Measurements from ENCODE around the gene SCN11A.

The SCN11A gene

DNA sequence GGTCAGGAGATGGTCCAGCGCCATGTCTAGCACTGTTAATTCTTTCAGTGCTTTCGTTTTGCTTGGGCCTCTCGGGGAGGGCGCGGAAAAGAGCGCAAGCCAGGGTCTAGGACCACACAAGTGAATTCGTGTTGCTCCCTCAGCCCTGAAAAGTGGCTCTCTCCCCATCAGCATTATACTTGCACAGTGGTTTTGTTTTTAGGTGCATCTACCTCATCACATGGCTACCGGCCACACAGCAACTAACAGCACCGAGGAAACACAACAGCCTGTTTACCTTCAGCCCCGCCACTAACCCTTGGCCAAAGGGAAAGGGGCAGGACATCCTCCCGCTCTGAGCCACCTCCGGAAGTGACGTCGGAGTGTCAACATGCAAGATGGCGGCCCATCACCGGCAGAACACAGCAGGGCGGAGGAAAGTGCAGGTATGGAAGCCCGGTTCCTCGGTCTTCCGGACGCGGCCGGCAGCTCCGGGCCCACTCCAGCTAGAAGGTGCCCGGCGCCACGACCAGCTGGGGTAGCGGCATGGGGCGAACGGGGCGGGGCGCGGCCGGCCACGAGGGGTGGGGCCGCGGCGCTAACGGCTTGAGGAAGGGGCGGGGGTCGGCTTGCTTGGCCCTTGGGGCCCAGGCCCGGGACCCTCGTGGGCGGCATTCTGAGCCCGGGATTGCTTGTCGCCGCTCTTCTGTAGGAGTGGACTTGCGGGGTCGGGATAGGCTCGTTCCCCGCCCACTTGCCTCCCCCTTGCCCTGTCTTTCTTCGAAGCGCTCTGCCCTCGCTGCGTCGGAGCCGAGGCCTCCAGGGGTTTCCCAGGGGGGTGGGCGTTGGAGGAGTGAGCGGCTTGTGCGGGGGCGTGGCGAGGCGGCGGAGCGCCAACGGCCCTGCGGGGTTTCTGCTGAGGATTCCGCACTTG is at the start of gene SCN11A, which contains the start of gene WDR48:
TSS of gene SCN11A (minus strand) at position 296 of the 913 bp plus-strand sequence. CDS start 101,582 bp downstream, outside the sequence.
TSS of gene WDR48 (plus strand) at position 368 of the 913 bp plus-strand sequence. CDS start at position 378, 10 bp downstream.
- DNase-seq (ENCODE audit: low spot score) = peak; percentile 92

DNA sequence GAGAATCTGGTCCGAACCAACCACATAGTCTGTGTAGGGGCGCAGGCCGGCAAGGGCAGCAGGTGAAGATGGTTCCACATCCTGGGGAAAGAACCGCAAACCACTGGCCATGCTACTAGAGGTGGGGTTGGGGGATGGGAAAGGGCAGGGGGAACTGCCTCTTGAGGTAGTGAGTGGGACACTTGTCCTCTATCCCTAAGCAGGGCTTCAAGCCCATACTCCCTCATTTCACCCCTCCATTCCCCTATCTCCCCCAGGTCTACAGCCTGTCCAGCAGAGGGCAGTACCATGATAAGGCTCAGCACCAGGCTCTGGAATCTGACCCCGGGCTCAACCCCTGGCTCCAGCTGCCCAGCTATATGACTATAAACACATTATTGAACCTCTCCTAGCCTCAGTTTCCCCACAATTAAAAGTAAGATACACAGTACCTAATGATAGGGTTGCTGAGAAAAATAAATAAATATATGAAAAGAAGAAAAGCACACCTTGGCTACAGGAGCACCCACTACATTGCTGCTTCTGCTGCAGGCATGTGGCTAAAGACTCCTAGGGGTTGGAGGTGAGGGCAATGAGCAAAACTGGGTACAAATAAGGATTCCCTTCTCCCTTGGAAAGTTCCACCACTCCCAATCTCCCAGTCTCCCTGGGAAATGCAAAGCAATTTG is 49.4 kb upstream of the SCN11A start:
- peak; percentile 71 for DNase-seq (ENCODE audit: low spot score)

DNA sequence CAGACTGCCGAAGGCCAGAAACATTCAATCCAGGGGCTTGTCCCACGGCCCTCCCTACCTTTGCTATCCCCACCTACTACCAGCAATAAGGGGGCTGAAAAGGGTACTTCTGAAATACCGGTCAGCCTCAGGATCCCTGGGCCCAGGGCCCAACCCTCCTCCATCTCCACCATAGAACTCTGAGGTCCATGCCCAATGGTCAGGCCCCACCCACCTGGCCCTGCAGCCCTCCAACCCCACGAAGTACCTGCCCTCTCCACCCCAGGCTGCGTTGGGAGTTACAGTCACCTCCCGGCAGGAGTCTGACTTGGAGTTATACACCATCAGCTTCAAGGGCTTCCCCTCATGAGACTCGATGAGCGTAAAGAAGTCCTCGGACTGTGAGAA is 48.7 kb upstream of the SCN11A start:
- DNase-seq (ENCODE audit: low spot score) = no peak

GRCh38 chr3:39099738-39100499 is 48.2 kb upstream of the SCN11A start:
- no peak for DNase-seq (ENCODE audit: low spot score)

DNA sequence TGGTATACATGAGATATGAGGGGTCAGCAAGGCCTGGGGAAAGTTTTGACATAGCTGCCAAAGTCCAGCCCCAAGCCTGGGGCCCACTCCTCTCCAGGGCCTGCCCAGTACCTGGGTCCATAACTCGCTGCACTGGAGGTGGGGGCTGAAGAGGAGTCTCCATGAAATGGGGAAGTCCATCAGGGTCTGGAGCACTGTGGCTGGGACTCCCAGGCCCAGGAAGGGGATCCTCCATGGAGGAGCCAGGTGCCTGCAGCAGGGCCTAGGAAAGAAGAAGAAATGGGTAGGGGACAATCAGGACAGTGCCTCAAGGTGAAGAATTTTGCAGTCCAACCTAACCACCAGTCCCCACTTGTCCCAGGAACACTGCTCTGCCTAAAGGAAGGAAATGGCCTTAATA is 47.5 kb upstream of the SCN11A start:
- no peak for DNase-seq (ENCODE audit: low spot score)

- DNase-seq (ENCODE audit: low spot score) = no peak
These were observed 46.8 kb upstream of the SCN11A start for GRCh38 chr3:39098473-39099000.

GRCh38 chr3:39097716-39098472 is 46.1 kb upstream of the SCN11A start:
- peak; percentile 13 for DNase-seq (ENCODE audit: low spot score)

DNA sequence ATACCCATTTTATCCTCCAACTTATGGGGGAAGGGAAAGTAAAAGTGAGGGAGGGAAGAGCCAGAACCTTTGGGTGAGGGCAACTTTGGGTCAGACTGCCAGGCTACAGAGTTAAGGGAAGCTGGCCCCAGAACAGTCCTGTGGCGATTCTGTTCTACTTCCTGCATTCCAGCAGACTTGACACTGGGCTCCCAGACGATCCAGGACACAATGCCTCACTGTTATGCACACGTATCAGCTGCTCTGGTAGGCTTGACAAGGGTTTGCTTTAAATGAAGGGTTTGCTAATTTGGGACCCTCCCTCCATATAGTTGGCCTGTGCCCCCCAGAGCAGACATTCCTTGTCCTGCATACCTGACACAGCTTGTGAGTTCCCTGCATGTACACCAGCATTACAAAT is 45.0 kb upstream of the SCN11A start:
- peak; percentile 50 for DNase-seq (ENCODE audit: low spot score)

DNA sequence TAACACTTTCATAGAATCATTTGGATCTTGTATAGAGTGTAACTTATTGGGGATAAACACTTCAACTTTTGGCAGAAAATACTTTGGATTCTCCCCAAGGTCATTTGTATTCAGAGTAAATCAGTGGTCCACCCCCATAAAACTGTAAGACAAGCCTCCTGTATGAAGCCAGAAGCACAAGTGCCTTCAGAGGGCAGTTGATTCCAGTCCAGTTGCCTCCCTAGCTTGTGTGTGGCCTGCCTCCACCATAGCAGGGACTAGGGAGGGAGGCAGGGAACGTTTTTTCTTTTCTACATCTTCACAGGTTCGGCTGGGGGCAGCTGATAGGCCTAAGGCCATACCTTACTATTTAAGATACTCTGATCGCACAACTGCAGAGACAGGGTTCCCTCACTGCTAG is 44.0 kb upstream of the SCN11A start:
- no peak for DNase-seq (ENCODE audit: low spot score)

DNA sequence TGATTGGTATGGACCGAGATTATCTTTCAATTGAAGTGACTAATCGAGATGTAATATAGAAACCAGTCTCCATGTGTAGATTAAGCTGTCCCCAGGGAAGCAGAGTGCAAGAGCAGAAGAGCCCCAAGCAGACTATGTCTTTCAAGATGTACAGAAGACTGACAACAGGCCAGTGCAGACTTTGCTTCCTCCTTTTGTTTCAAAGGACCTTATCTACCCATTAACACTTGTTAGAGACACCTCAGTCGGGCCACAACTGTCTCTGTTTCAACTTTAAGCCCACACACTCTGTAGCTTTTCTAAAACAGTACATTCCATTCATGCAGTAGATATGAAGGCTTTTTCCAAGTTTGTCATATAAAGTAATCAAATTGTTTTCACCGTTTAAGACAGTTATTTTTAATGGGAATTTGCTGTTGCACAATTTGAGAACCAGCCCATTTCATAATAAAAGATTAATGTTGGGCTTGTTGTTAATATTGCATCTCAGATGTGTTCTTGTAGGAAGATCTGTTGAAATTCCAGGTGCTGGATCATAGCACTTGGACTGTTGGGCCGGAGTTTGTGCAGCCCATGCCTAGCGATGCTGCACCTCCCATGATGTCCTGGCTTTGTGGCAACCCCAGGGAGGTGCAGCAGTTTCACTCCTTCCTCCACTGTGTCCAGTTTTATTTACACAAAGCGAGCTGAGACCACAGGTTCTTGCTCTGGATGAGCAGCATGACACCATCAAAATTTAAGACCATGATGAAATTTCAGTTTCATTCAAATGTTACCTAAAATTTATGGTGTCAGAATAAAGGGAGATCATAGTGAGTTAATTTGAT is 43.3 kb upstream of the SCN11A start:
- no peak for DNase-seq (ENCODE audit: low spot score)

DNA sequence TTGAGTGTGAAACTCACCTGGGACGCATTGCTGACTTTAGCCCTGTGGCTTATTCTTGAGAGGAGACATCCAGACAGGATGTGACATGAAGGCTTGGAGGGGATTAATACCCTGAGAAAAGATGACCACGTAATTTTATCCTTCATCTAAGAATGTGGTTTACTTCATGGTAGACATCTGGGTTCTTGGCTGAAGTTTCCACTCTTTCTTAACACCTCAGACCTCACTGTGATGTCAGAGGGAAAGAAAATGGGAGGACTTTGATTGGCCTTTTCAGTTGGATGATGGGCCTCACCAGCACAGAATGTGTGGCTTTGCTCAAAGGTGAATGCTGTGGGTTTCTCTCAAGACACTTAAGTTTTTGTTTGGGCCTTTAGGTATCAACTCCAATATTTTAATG is 39.2 kb upstream of the SCN11A start:
- no peak for DNase-seq (ENCODE audit: low spot score)

- no peak for DNase-seq (ENCODE audit: low spot score)
These were observed 37.1 kb upstream of the SCN11A start for GRCh38 chr3:39088889-39089288.

DNA sequence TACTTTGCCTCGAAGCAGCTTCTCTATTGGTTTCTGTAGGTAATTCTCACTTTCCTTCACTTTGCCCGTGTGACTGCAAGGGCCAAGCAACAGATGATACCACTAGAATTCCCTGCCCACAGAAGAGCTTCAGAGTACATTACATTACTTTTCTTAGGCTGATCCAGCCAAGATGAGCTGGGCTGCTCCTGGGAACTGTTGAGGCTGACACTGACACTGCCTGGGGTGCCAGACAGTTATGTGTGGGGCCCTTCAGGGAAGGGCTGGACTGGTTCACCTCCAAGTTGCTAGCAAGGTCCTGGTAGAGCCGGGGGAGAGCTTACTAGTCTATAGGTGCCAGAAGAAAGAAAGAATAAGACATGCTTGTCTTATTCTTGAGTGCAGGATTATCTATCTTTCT is 36.7 kb upstream of the SCN11A start:
- no peak for DNase-seq (ENCODE audit: low spot score)

DNA sequence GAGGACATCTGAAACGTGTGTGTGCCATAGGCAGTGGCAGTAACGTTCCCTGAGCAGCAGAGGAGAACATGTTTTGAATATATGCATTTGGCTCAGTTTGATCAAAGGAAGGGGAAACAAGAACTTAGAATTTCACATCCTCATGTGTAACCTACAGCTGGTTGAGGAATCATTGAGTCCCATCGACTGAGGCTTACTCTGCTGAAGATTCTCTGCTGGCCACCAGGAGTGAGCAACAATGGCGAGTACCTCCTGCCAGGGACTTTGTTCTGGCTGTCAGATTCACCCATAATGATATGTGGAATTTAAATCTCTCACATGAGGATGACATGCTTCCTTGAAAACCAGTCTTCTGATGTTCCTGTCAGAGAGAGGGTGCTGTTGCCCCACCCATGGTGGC is 34.4 kb upstream of the SCN11A start:
- DNase-seq (ENCODE audit: low spot score) = no peak

DNA sequence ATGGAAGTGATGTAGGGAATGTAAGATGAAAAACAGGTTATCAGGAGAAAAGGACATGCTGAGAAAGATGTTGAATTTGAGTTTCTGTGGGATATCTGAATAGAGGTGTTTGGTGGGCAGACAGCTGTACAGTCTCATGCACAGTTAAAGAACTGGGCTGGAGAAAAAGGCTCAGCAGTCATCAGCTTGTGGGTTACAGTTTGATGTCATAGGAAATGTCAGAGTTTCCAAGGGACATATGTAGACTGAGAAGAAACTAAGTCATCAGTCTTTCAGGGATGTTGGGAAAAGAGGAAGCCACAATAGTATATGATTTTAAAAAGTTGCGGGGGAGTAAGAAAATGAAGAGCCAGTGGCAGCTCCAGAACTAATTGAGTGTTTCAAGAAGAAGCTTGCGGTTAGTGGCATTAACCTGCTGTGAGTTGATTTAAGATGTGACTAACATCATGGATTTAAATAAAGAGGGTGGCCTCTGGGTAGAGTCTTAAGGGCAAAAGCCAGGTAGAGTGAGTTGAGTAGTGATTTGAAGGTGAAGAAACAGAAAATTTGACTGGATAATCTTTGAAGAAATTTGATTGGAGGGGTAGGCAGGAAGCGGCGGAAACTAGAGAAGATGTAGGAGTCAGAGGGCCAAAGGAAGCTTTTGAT is 31.0 kb upstream of the SCN11A start:
- no peak for DNase-seq (ENCODE audit: low spot score)

DNA sequence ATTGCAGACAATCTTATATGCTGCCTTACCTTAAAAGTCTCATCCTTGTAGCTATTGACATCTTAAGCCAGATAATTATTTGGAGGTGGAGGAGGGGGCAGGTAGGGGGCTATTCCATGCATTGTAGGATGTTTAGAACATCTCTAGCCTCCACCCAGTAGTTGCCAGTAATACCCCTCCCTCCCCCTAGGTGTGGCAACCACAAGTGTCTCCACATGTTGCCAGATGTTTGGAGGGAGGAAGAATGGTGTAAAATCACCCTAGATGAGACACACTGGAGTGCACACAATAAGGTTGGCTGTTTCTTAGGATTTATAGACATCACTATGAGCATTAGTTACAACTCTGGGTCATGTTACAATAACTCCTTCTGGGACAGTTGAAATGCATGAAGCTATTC is 28.3 kb upstream of the SCN11A start:
- DNase-seq (ENCODE audit: low spot score) = no peak

GRCh38 chr3:39079530-39079929 is 27.8 kb upstream of the SCN11A start:
- DNase-seq (ENCODE audit: low spot score) = no peak

GRCh38 chr3:39075910-39076309 is 24.2 kb upstream of the SCN11A start:
- no peak for DNase-seq (ENCODE audit: low spot score)

DNA sequence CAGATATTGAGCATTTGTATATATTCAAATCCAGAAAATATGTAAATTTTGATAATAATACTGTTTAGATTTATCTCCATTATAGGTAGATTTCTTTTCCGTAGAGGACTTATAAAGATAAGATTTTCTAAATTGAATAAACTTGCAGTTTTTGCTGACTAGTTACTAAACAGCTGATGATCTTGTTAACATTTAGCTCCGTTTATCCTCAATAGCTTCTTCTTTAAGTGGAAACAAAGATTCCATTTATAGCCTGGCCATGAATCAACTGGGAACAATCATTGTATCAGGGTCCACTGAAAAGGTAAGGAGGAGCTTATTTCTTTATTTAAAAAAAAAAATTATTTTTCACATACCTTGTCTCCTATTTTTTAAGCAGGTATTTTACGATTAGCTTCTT is 16.8 kb upstream of the SCN11A start:
- no peak for DNase-seq (ENCODE audit: low spot score)

DNA sequence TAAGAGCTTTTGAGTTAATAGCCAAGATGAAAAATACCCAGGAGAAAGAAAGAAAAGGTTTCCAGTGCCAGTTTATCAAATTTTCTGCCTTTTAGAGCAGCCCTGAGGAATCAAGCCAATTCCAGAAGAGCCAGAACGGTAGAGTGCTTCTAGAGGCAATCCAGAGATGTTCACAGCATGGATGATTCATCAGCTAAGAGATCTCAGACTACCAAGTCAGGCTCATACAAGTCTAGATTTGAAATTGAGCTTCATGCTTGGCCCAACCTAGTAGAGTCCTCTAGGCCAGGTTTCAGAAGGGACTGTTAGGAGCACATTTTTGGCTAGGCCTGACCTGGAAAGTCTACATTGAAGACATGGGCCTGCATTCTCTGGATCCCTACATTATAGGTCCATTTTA is 15.5 kb upstream of the SCN11A start:
- DNase-seq (ENCODE audit: low spot score) = peak; percentile 9
